Activated CD4-positive, alpha-beta T cell treated with anti-CD3 and anti-CD28 coated beads for 36 hours (primary cell): ENCODE measurements around the gene ATP2C2. TPM values are rescaled to one million over a fixed set of nuclear protein-coding genes. Genes with fewer than 3 reads are reported as not detected.

ENCODE experiments used
- ATAC-seq: fragments of 200-7000 bp; cut with Tn5 transposase; one replicate; pipeline ENCODE4 v1.10.0; 2021; ENCODE audit warnings: mild to moderate bottlenecking, moderate library complexity
- CTCF ChIA-PET: fragments of 350-600 bp; sonication (Branson Sonifier 250); formaldehyde crosslinking; loops from one replicate; lab custom pipeline; 2021; ENCODE audit warnings: antibody characterized with exemption; lab: Charles Lee
- POLR2A ChIA-PET: fragments of 350-600 bp; sonication (Branson Sonifier 250); formaldehyde crosslinking; loops from one replicate; lab custom pipeline; 2021; ENCODE audit warnings: antibody characterized with exemption, inconsistent platforms; lab: Charles Lee
- DNase-seq: peaks from one replicate; pipeline ENCODE4 v3.0.0-alpha.2; 2020
- H3K27ac Mint-ChIP-seq: one replicate; pipeline ENCODE4 v1.8.0; 2021; ENCODE audit warnings: mixed read lengths
- H3K27me3 Mint-ChIP-seq: one replicate; pipeline ENCODE4 v1.8.0; 2021; ENCODE audit warnings: mixed read lengths
- H3K36me3 Mint-ChIP-seq: one replicate; pipeline ENCODE4 v1.8.0; 2021; ENCODE audit warnings: low read depth, mixed read lengths
- H3K4me1 Mint-ChIP-seq: one replicate; pipeline ENCODE4 v1.8.0; 2021; ENCODE audit warnings: mixed read lengths
- H3K4me3 Mint-ChIP-seq: one replicate; pipeline ENCODE4 v1.8.0; 2021; ENCODE audit warnings: mild to moderate bottlenecking, moderate library complexity, mixed read lengths
- H3K9me3 Mint-ChIP-seq: one replicate; pipeline ENCODE4 v1.8.0; 2021; ENCODE audit warnings: low read depth, mixed read lengths
- intact Hi-C, 2 experiments: fragments of 100-400 bp; cut with DNase I in 1 of 2; cut with micrococcal nuclease in 1 of 2; formaldehyde crosslinking; loops; one replicate each; pipeline versions ENCODE4 v1.14.2 to v1.15.1; 2022 to 2024; cut with DNase I, micrococcal nuclease
- total RNA-seq, 2 experiments: library from RNA; stranded (reverse); gene quantifications; one replicate each; pipeline ENCODE4 v1.2.3, GENCODE V29; 2021

The ATP2C2 gene
- total RNA-seq, 2 experiments from 2014 or later: not detected

DNA sequence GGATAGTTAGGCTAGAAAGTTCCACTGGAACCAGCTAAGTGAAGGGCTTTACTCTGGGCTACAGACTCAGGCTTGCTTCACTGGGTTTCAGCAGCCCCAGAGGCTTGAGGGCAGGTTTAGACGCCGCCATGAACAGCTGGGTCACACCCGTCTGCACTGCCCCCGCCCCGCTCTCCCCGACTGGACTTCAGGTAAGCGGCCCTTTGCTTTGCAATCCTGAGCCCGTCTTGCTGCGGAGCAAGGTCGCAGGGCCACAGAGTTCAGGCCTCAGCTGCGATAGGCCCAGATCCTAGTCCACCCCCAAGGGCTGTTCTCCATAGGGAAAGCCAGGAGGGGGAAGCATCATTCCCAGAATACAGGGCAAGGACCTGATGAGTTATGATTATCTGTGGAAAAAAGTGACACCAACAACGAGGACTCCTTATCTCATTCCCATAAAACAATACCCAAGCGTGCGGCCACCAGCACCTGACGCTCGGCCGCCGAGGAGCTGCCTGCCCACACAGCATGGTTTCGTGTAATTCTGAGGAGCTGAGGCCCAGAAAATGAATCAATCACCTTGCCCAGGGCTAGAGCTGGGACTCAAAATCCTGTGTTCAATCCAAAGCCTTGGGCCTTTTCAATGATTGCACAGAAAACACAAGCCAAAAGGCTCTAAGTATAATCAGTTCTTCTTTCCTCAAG, 115.7 kb downstream of the ATP2C2 start:
- H3K9me3 Mint-ChIP-seq: no peaks in the 10 kb centered on the region
- peaks cover 2% of the 10 kb centered on the region for H3K36me3 Mint-ChIP-seq
- H3K27ac Mint-ChIP-seq: no peak overlapping the region
- no peaks in the 10 kb centered on the region for H3K4me1 Mint-ChIP-seq
- H3K27me3 Mint-ChIP-seq: no peaks in the 10 kb centered on the region
- DNase-seq: no peak
- no peak overlapping the region for H3K4me3 Mint-ChIP-seq
- no peak for ATAC-seq
- intact Hi-C loops: loop anchor here (1.0 kb wide), 1 partner anchor 207 kb away; no protein-coding TSS in a partner anchor
- CTCF ChIA-PET: interaction anchor here (0.7 to 2.5 kb wide), 6 partner anchors 10 to 215 kb away, joined by 3 to 9 read pairs (median 5); no protein-coding TSS in a partner anchor
- POLR2A ChIA-PET: no interaction called here

DNA sequence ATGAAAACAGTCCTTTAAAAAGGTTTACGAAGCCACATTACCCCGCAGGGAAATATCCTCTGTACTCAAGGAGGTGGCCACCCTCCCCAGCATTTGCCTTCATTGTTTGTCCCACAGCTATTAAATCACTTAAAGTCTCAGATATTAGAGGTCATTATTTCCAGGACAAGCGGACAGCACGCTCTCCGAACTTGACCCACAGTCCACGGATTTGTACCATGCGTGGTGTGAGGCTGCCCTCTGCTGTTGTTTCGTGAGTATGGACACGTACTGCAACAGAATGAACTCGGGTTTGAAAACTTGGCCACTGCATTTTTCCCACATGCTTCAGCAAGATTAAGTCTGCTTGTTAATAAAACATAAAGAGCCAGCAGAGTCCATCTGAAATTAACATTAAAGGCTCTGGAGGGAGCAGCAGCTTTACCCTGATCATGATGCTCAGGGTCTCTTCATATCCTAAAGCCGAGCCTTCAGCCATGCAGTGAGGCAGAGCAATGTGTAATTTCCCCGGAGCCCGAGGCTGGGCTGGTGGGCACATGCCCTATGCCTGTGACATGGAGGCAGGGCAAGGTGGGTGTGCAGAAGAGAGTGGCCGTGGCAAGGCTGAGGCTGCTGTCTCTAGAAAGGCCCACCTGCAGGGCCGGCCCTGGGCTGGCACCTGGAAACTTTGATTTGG, 116.4 kb downstream of the ATP2C2 start:
- POLR2A ChIA-PET: no interaction called here
- intact Hi-C loops: loop anchor here (1.0 kb wide), 1 partner anchor 207 kb away; no protein-coding TSS in a partner anchor
- Mint-ChIP-seq H3K27ac (no peak overlapping the region), H3K36me3 (peaks cover 2% of the 10 kb centered on the region), H3K4me3 (no peak overlapping the region), H3K4me1 (no peaks in the 10 kb centered on the region), H3K27me3 (no peaks in the 10 kb centered on the region), H3K9me3 (no peaks in the 10 kb centered on the region)
- DNase-seq (peak; percentile 53), ATAC-seq (peak; percentile 44)
- CTCF ChIA-PET: interaction anchor here (0.7 to 2.5 kb wide), 5 partner anchors 9 to 216 kb away, joined by 3 to 9 read pairs (median 4); no protein-coding TSS in a partner anchor

DNA sequence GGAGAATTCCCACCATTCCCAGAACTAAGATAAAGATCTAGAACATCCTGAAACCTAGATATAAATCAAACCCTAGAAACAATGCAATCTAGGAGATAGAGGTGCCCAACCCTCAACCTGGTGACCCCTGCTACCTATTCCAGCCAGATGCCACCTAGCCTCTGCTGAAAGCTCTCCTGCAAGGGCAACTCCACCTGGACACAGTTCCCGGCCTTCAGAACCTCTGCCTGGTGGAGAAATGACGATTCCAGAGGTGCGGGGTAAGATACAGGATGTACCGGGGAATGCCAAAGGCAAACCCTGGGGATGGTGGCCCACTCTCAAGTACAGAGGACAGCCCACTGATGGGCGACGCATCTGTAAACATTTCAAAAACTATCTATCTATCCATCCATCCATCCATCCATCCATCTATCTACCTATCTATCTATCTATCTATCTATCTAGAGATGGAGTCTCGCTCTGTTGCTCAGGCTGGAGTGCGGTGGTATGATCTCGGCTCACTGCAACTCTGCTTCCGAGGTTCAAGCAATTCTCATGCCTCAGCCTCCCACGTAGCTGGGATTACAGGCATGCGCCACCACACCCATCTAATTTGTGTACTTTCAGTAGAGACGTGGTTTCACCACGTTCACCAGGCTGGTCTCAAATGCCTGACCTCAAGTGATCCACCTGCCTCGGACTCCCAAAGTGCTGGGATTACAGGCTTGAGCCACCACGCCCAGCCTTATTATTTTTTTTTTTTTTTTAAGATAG, 117.1 kb downstream of the ATP2C2 start:
- POLR2A ChIA-PET: no interaction called here
- peaks cover 4% of the 10 kb centered on the region for H3K36me3 Mint-ChIP-seq
- DNase-seq (no peak), ATAC-seq (no peak)
- no peaks in the 10 kb centered on the region for H3K27me3 Mint-ChIP-seq
- intact Hi-C loops: no loop called here
- no peak overlapping the region for H3K4me3 Mint-ChIP-seq
- CTCF ChIA-PET: interaction anchor here (0.7 kb wide), 2 partner anchors 66 to 214 kb away, joined by 4 to 5 read pairs; no protein-coding TSS in a partner anchor
- no peak overlapping the region for H3K27ac Mint-ChIP-seq
- H3K9me3 Mint-ChIP-seq: no peaks in the 10 kb centered on the region
- no peaks in the 10 kb centered on the region for H3K4me1 Mint-ChIP-seq

DNA sequence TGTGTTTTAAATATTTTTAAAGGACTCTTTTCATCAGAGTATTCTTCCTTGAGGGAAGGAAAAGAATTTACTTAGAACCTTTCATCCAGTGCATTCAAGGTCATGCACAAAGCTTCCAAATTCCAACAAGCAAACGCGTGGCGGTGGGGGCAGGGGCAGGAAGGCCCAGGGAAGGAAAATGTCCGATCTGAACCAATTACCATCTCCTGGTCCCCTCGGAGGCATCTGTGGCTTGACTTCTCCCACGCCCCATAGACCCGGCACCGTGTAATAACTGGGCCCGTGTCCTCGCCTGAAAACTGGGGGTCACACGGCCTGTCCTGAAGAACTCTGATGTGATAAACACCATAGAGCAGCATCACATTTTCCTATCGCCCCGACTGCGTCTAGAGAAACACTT, 117.8 kb downstream of the ATP2C2 start:
- ATAC-seq: no peak
- Mint-ChIP-seq H3K27me3 (no peaks in the 10 kb centered on the region), H3K27ac (no peak overlapping the region), H3K36me3 (peaks cover 8% of the 10 kb centered on the region), H3K4me3 (no peak overlapping the region), H3K9me3 (no peaks in the 10 kb centered on the region), H3K4me1 (no peaks in the 10 kb centered on the region)
- POLR2A ChIA-PET: no interaction called here
- CTCF ChIA-PET: interaction anchor here (0.7 kb wide), 1 partner anchor 65 kb away, joined by 5 read pairs; no protein-coding TSS in a partner anchor
- DNase-seq: no peak
- intact Hi-C loops: no loop called here

DNA sequence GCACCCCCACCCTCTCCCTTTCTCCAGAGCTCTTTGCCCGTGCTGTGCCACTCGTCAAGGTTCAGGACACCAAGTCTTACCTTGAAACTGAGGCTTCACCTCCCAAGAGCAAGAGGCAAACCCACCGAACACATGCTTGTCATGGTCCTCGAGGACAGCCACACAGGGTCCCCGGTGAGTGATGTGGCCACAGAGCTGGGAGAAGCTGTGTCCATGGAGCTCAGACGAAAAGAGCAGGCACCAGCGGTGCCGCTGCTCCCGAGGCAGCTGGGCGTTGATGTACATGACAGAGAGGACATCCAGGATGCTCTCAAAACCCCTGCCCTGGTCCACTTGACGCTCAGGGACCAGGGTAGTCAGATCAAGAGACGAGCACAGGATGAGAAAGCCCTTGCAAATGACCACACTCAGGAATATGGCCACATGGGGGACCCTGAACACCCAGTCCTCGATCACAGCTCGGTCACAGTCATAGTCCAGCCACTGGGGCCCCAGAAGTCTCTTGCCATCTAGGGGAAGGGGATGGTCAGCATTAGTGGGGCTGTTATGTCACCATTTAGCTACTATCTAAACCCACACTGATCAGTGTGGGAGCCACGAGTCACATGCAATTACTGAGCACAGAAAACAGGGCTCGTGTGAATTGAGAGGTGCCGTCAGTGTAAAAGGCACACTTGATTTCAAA, 118.4 kb downstream of the ATP2C2 start:
- CTCF ChIA-PET: interaction anchor here (0.7 kb wide), 1 partner anchor 10 kb away, joined by 3 read pairs; no protein-coding TSS in a partner anchor
- H3K9me3 Mint-ChIP-seq: no peaks in the 10 kb centered on the region
- intact Hi-C loops: no loop called here
- DNase-seq (no peak), ATAC-seq (no peak)
- no peaks in the 10 kb centered on the region for H3K4me1 Mint-ChIP-seq
- H3K36me3 Mint-ChIP-seq: peaks cover 8% of the 10 kb centered on the region
- H3K27ac Mint-ChIP-seq: no peak overlapping the region
- no peak overlapping the region for H3K4me3 Mint-ChIP-seq
- POLR2A ChIA-PET: no interaction called here
- no peaks in the 10 kb centered on the region for H3K27me3 Mint-ChIP-seq

DNA sequence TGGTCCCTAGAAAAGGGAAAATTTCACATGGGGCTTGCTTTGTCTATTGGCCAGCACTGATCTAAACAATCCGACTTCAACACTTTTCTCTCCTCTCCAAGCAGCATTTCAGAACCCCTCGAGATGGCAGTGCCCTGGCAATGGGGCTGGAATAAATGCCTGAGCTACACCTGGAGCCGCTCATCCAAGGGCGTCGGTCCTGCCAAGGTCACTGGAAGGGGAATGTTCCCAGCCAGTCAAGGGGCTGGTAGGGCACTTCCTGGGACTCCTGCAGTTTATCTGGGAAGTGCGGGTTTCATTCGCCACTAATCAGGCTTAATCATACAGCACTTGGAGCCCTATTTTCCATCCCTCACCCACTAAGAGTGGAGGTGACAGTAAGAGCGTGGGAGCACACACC, 119.0 kb downstream of the ATP2C2 start:
- Mint-ChIP-seq H3K27me3 (no peaks in the 10 kb centered on the region), H3K27ac (no peak overlapping the region), H3K36me3 (peaks cover 8% of the 10 kb centered on the region), H3K4me1 (no peaks in the 10 kb centered on the region), H3K4me3 (no peak overlapping the region), H3K9me3 (no peaks in the 10 kb centered on the region)
- ChIA-PET POLR2A (no interaction called here), CTCF (no interaction called here)
- intact Hi-C loops: no loop called here
- no peak for ATAC-seq
- DNase-seq: no peak

DNA sequence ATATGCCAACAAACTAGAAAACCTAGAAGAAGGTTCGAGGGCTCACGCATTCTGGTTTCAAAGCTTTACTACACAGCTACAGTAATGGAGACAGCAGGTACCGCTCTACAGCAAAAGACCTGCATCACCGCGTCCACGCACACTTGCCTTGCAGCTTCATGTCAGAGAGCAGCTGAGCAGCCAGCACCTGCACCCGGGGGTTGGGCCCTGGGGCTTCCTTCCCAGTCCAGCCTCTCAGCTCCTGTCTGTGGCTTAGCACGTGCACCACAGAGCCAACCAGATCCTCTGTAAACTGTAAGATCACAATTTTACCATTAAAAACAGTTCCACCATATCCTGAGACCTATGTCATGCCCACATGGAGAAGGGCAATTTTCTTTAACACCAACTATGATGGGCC, 120.8 kb downstream of the ATP2C2 start:
- ATAC-seq (no peak), DNase-seq (no peak)
- H3K9me3 Mint-ChIP-seq: peaks cover 4% of the 10 kb centered on the region
- no peak overlapping the region for H3K4me3 Mint-ChIP-seq
- no peak overlapping the region for H3K27ac Mint-ChIP-seq
- no peaks in the 10 kb centered on the region for H3K27me3 Mint-ChIP-seq
- CTCF ChIA-PET: interaction anchor here (1.4 to 1.7 kb wide), 3 partner anchors 17 to 220 kb away, joined by 3 to 7 read pairs (median 3); no protein-coding TSS in a partner anchor
- H3K4me1 Mint-ChIP-seq: no peaks in the 10 kb centered on the region
- intact Hi-C loops: no loop called here
- H3K36me3 Mint-ChIP-seq: peaks cover 18% of the 10 kb centered on the region
- POLR2A ChIA-PET: no interaction called here

DNA sequence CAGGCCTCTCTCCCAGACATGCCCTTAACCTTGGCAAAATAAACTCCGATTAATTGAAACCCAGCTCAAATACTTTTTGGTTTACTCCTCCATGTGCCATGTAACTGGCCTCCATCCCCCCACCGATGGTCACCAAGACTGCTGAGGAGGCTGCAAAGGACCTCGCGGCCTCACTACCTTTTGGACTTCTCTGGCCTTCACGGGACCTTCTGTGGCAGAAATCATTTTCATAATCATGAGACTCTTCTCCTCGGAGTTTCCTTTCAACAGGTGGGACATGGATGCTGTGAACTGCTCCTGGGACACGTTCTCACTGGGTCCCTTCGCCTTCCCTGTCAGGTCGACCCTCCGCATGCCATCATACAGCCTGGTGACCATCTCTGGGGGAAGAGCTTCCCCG, 127.2 kb downstream of the ATP2C2 start:
- no peak overlapping the region for H3K27ac Mint-ChIP-seq
- peaks cover 30% of the 10 kb centered on the region for H3K36me3 Mint-ChIP-seq
- DNase-seq: no peak
- intact Hi-C loops: no loop called here
- H3K27me3 Mint-ChIP-seq: no peaks in the 10 kb centered on the region
- H3K4me1 Mint-ChIP-seq: no peaks in the 10 kb centered on the region
- peaks cover 7% of the 10 kb centered on the region for H3K9me3 Mint-ChIP-seq
- H3K4me3 Mint-ChIP-seq: no peak overlapping the region
- POLR2A ChIA-PET: no interaction called here
- ATAC-seq: no peak
- CTCF ChIA-PET: interaction anchor here (2.6 to 3.1 kb wide), 2 partner anchors 9 to 11 kb away, joined by 10 to 20 read pairs; partner anchors contain the start of gene MEAK7

DNA sequence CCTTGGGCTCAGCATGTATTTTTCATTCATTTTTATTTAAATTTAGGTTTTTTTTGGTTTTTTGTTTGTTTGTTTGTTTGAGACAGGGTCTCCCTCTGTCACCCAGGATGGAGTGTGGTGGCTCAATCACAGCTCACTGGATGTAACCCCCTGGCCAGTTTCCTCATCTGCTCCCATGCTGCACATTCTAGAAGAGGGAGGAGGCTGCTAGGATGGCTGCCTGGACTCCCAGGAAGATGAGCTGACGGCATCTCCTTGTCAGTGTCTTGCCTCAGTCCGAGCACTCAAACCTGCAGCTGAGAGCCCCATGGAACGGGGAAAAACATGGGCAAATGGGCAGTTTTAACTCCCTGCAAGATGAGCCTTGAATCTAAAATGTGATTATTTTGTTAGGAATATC, 128.7 kb downstream of the ATP2C2 start:
- peaks cover 26% of the 10 kb centered on the region for H3K36me3 Mint-ChIP-seq
- H3K27ac Mint-ChIP-seq: no peak overlapping the region
- intact Hi-C loops: no loop called here
- DNase-seq (no peak), ATAC-seq (no peak)
- peaks cover 7% of the 10 kb centered on the region for H3K9me3 Mint-ChIP-seq
- H3K4me3 Mint-ChIP-seq: no peak overlapping the region
- POLR2A ChIA-PET: interaction anchor here (0.7 kb wide), 1 partner anchor 327 kb away, joined by 4 read pairs; no protein-coding TSS in a partner anchor
- H3K4me1 Mint-ChIP-seq: no peaks in the 10 kb centered on the region
- no peaks in the 10 kb centered on the region for H3K27me3 Mint-ChIP-seq
- CTCF ChIA-PET: interaction anchor here (0.6 to 2.6 kb wide), 2 partner anchors 9 to 257 kb away, joined by 3 to 10 read pairs; no protein-coding TSS in a partner anchor

DNA sequence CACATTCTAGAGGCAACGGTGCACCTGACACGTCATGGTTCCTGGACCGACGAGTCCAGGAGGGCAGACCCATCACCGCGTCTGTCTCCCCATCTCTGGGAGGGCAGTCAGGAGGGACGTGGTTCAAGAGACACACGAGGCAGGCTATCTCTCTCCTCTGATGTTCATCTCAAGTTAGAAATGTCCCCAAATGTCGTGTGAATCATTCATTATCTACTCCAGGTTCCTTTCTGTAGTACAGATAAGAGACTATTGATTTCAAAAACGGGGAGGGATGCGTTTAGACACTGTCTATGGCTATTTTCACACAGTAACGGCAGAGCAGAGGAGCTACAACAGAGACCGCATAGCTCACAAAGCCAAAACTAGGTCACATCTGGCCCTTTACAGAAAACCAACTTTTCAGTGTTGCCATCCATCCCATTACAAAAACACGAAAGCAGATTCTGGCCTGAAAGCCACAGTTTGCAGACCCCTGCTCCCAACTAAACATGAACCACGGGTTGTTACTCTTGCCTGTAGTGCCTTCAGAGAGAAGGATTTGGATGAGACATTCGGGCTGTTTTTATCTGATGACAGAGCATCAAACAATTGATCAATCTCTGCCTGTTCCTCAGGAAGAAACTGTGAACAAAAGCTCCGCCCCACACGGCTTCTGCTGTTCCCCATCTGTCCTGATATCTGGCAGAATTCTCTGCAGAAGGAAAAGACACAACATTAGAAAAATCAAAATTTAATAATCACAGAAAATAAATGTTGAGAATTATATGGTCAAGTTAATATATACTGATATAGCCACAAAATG, 129.3 kb downstream of the ATP2C2 start:
- H3K9me3 Mint-ChIP-seq: peaks cover 7% of the 10 kb centered on the region
- peaks cover 26% of the 10 kb centered on the region for H3K36me3 Mint-ChIP-seq
- H3K27me3 Mint-ChIP-seq: no peaks in the 10 kb centered on the region
- ATAC-seq: no peak
- no peaks in the 10 kb centered on the region for H3K4me1 Mint-ChIP-seq
- intact Hi-C loops: no loop called here
- CTCF ChIA-PET: interaction anchor here (0.6 to 2.6 kb wide), 5 partner anchors 9 to 1261 kb away, joined by 3 to 10 read pairs (median 3); no protein-coding TSS in a partner anchor
- DNase-seq: no peak
- H3K27ac Mint-ChIP-seq: no peak overlapping the region
- no peak overlapping the region for H3K4me3 Mint-ChIP-seq
- POLR2A ChIA-PET: interaction anchor here (0.5 to 0.9 kb wide), 2 partner anchors 103 to 126 kb away, joined by 3 to 6 read pairs; no protein-coding TSS in a partner anchor
